Pancreas (tissue), 10 donors: ENCODE data around the gene SFT2D2. TPM values are rescaled to one million over a fixed set of nuclear protein-coding genes. Genes with fewer than 3 reads are reported as not detected.

Experiments
- ATAC-seq, 4 donors: fragments of 200-7000 bp; cut with Tn5 transposase; one replicate each; pipeline versions ENCODE4 v1.8.0 to v1.9.1; 2020; ENCODE audit warnings: mild to moderate bottlenecking in 4 of 4, moderate library complexity in 4 of 4
- DNase-seq, 6 donors: peaks; one replicate each; pipeline ENCODE4 v3.0.0-alpha.2; 2020
- FAIRE-seq: peaks from 2 replicates; lab custom pipeline; 2012; peaks lifted over from hg19 to GRCh38; lab: Jason Lieb, UNC
- H3K27ac ChIP-seq, 4 donors: fragments of 200-600 bp; sonication (generic); 1 replicate in 3 of 4; 2 replicates in 1 of 4; pipeline versions ENCODE4 v1.5.0 to v1.8.0; 2020
- H3K27me3 ChIP-seq, 4 donors: fragments of 200-600 bp; one replicate each; pipeline ENCODE4 v1.8.0; 2021
- H3K36me3 ChIP-seq, 3 donors: fragments of 200-600 bp; sonication (generic) in 1 of 3; one replicate each; pipeline versions ENCODE4 v1.5.0 to v1.8.0; 2020 to 2021
- H3K4me1 ChIP-seq, 3 donors: fragments of 200-600 bp; one replicate each; pipeline ENCODE4 v1.8.0; 2021
- H3K4me3 ChIP-seq, 4 donors: fragments of 200-600 bp; sonication (generic) in 2 of 4; one replicate each; pipeline versions ENCODE4 v1.5.0 to v1.8.0; 2020 to 2021
- H3K9me3 ChIP-seq, 4 donors: fragments of 200-600 bp; one replicate each; pipeline ENCODE4 v1.8.0; 2021
- CTCF ChIP-seq, 4 donors: fragments of 200-600 bp; sonication (generic) in 3 of 4; IDR thresholded peaks; one replicate each; pipeline versions ENCODE4 v1.5.0 to v1.8.0; 2021; ENCODE audit warnings: antibody characterized with exemption in 4 of 4
- WGBS, 2 donors: extraction: QIAGEN DNeasy Blood & Tissue Kit; methylation state at CpG; one replicate each; pipeline ENCODE4 v1.1.7; 2013; 5-methylcytosine and 5-hydroxymethylcytosine counted together
- intact Hi-C, 3 donors: fragments of 100-400 bp; cut with DNase I; formaldehyde crosslinking; loops; one replicate each; pipeline versions ENCODE4 v1.11.1 to v1.14.2; 2022
- polyA plus RNA-seq, 2 donors: library from polyadenylated mRNA; stranded (reverse); fragments of 200-250 nt; gene quantifications; one replicate each; pipeline ENCODE4 v1.2.3, GENCODE V29; 2013
- total RNA-seq, 6 donors: library from RNA; stranded (reverse); fragmentation: NEBNext Ultra II Directional in 4 of 6; extraction: Animal tissue kit (Norgen Biotek cat#: 25700) in 4 of 6; gene quantifications; one replicate each; pipeline versions ENCODE4 v1.2.1 to v1.2.4, GENCODE V29; 2021 to 2023
- donor health status: healthy with polysubstance abuse.
- donor health status: DM: no; HTN: no; CAD: no; lungs with moderate emphysema.
- donor health status: DM: no; HTN: no; CAD: no.
- donor health status: control.
- donor health status: control.
- donor health status: Bipolar disorder and iron deficiency.
- donor health status: DM: yes; HTN: yes; CAD: no.
- donor health status: DM: no; HTN: no; CAD: no.
- donor health status: DM: no; HTN: no; CAD: no.
- donor health status: DM: yes; HTN: yes; CAD: no.

Gene SFT2D2
- total and polyA plus RNA-seq, 8 donors: 2.4 to 37.3 (median 17.9) TPM

- FAIRE-seq (no peak), DNase-seq (no peak), ATAC-seq (no peak)
- no peak for TF ChIP-seq CTCF (IDR thresholded peaks at IDR 0.05)
- Histone ChIP-seq H3K36me3 (no peaks in the 10 kb centered on the region), H3K4me3 (no peak overlapping the region), H3K9me3 (no peaks in the 10 kb centered on the region), H3K27ac (no peak overlapping the region), H3K27me3 (no peaks in the 10 kb centered on the region), H3K4me1 (no peaks in the 10 kb centered on the region)
- intact Hi-C loops: no loop called here
- 77 to 79% methylated on average over 7 of the region's 7 CpGs for WGBS, 2 donors
Observed at GRCh38 chr1:168297019-168297730, 71.4 kb downstream of the SFT2D2 start.

GRCh38 chr1:168298446-168298845 lies 72.6 kb downstream of the SFT2D2 start:
- intact Hi-C loops: no loop called here
- H3K9me3 ChIP-seq: no peaks in the 10 kb centered on the region
- DNase-seq: no peak
- no peaks in the 10 kb centered on the region for H3K4me1 ChIP-seq
- H3K36me3 ChIP-seq: no peaks in the 10 kb centered on the region
- no peak for ATAC-seq
- H3K27me3 ChIP-seq: no peaks in the 10 kb centered on the region
- TF ChIP-seq CTCF (IDR thresholded peaks at IDR 0.05): no peak
- no peak overlapping the region for H3K27ac ChIP-seq
- FAIRE-seq: no peak
- no peak overlapping the region for H3K4me3 ChIP-seq
- 95 to 97% methylated on average over 3 of the region's 3 CpGs for WGBS, 2 donors

- WGBS, 2 donors: 73 to 92% methylated on average over 2 of the region's 2 CpGs
Observed at GRCh38 chr1:168300626-168301025, 74.8 kb downstream of the SFT2D2 start.

GRCh38 chr1:168301664-168302320 lies 76.0 kb downstream of the SFT2D2 start:
- H3K4me1 ChIP-seq: no peaks in the 10 kb centered on the region
- no peak overlapping the region for H3K4me3 ChIP-seq
- H3K27me3 ChIP-seq: no peaks in the 10 kb centered on the region
- FAIRE-seq (no peak), DNase-seq (no peak), ATAC-seq (peak in 1 of 4 donors; percentile 21)
- H3K27ac ChIP-seq: no peak overlapping the region
- no peaks in the 10 kb centered on the region for H3K36me3 ChIP-seq
- no peaks in the 10 kb centered on the region for H3K9me3 ChIP-seq
- TF ChIP-seq CTCF (IDR thresholded peaks at IDR 0.05): no peak
- 55 to 59% methylated on average over 3 of the region's 3 CpGs for WGBS, 2 donors
- intact Hi-C loops: no loop called here

More at GRCh38 chr1:168300626-168301025, 74.8 kb downstream of the SFT2D2 start:
- DNase-seq (no peak), FAIRE-seq (no peak), ATAC-seq (no peak)
- no peaks in the 10 kb centered on the region for H3K4me1 ChIP-seq
- no peak overlapping the region for H3K27ac ChIP-seq
- TF ChIP-seq CTCF (IDR thresholded peaks at IDR 0.05): no peak
- H3K4me3 ChIP-seq: no peak overlapping the region
- no peaks in the 10 kb centered on the region for H3K36me3 ChIP-seq
- H3K9me3 ChIP-seq: no peaks in the 10 kb centered on the region
- H3K27me3 ChIP-seq: no peaks in the 10 kb centered on the region
- intact Hi-C loops: no loop called here

Other genes with a start within 250 kb of the SFT2D2 start
- gene GPR161, start 89.1 kb upstream of the SFT2D2 start, total RNA-seq: 1 to 10 TPM; 6.3 to 9.7 (median 9.3) TPM
- gene GPR161, start 89.1 kb upstream of the SFT2D2 start, polyA plus RNA-seq: 1 to 10 TPM; 2.5 to 3.6 TPM
- gene TIPRL, start 47.0 kb upstream of the SFT2D2 start, total RNA-seq: 10 to 100 TPM; 11.9 to 17.3 (median 14.3) TPM
- gene TIPRL, start 47.0 kb upstream of the SFT2D2 start, polyA plus RNA-seq: 10 to 100 TPM in 1 of 2 donors, 1 to 10 TPM in 1; 6.8 to 10.2 TPM
- 1 to 10 TPM in 1 of 6 donors, under 1 TPM in 5; 0.35 to 1.4 (median 0.57) TPM for gene TBX19, start 54.9 kb downstream of the SFT2D2 start, total RNA-seq
- 1 to 10 TPM; 1.4 to 2.0 TPM for gene TBX19, start 54.9 kb downstream of the SFT2D2 start, polyA plus RNA-seq